ENCODE results near the gene PRKN. TPM values are rescaled to one million over a fixed set of nuclear protein-coding genes. Genes with fewer than 3 reads are reported as not detected.

The PRKN gene
- total and polyA plus RNA-seq, 8 donors, result 0.82 to 7.2 (median 2.9) TPM

GRCh38 chr6:162307865-162308264, 419.7 kb downstream of the PRKN start:
- H3K36me3 ChIP-seq, result no peaks in the 10 kb centered on the region
- no peak for ATAC-seq
- no peaks in the 10 kb centered on the region for H3K4me1 ChIP-seq
- H3K9me3 ChIP-seq, result no peaks in the 10 kb centered on the region
- intact Hi-C loops (cut with DNase I), result no loop called here
- TF ChIP-seq CTCF (IDR thresholded peaks at IDR 0.05), result no peak
- WGBS, 2 donors, result 82 to 84% methylated on average over 5 of the region's 5 CpGs
- H3K4me3 ChIP-seq, result no peak overlapping the region
- H3K27ac ChIP-seq, result no peak overlapping the region
- FAIRE-seq, result no peak
- no peak for DNase-seq
- H3K27me3 ChIP-seq, result no peaks in the 10 kb centered on the region

- H3K36me3 ChIP-seq, result no peaks in the 10 kb centered on the region
- H3K9me3 ChIP-seq, result no peaks in the 10 kb centered on the region
- FAIRE-seq (no peak), ATAC-seq (no peak), DNase-seq (no peak)
- no peaks in the 10 kb centered on the region for H3K27me3 ChIP-seq
- no peak overlapping the region for H3K27ac ChIP-seq
- intact Hi-C loops (cut with DNase I), result no loop called here
- WGBS, 2 donors, result 94 to 95% methylated on average over 7 of the region's 7 CpGs
- TF ChIP-seq CTCF (IDR thresholded peaks at IDR 0.05), result no peak
- no peaks in the 10 kb centered on the region for H3K4me1 ChIP-seq
- H3K4me3 ChIP-seq, result no peak overlapping the region
Measured at GRCh38 chr6:162306616-162307015, 420.9 kb downstream of the PRKN start.

GRCh38 chr6:162301128-162301527, 426.4 kb downstream of the PRKN start:
- no peak for TF ChIP-seq CTCF (IDR thresholded peaks at IDR 0.05)
- WGBS, 2 donors, result 85 to 87% methylated on average over 6 of the region's 6 CpGs
- intact Hi-C loops (cut with DNase I), result no loop called here
- Histone ChIP-seq H3K9me3 (no peaks in the 10 kb centered on the region), H3K27me3 (no peaks in the 10 kb centered on the region), H3K4me3 (no peak overlapping the region), H3K36me3 (no peaks in the 10 kb centered on the region), H3K4me1 (no peaks in the 10 kb centered on the region), H3K27ac (no peak overlapping the region)
- FAIRE-seq (no peak), ATAC-seq (no peak), DNase-seq (no peak)

GRCh38 chr6:162294029-162294428, 433.5 kb downstream of the PRKN start:
- Histone ChIP-seq H3K36me3 (no peaks in the 10 kb centered on the region), H3K4me3 (no peak overlapping the region), H3K9me3 (no peaks in the 10 kb centered on the region), H3K27me3 (no peaks in the 10 kb centered on the region), H3K4me1 (no peaks in the 10 kb centered on the region), H3K27ac (no peak overlapping the region)
- no peak for DNase-seq
- FAIRE-seq, result no peak
- intact Hi-C loops (cut with DNase I), result no loop called here
- WGBS, 2 donors, result 30 to 45% methylated on average over 4 of the region's 4 CpGs
- no peak for TF ChIP-seq CTCF (IDR thresholded peaks at IDR 0.05)
- no peak for ATAC-seq

- Histone ChIP-seq H3K4me3 (no peak overlapping the region), H3K27ac (no peak overlapping the region), H3K4me1 (no peaks in the 10 kb centered on the region), H3K36me3 (no peaks in the 10 kb centered on the region), H3K9me3 (no peaks in the 10 kb centered on the region), H3K27me3 (no peaks in the 10 kb centered on the region)
- DNase-seq (no peak), FAIRE-seq (no peak), ATAC-seq (no peak)
- TF ChIP-seq CTCF (IDR thresholded peaks at IDR 0.05), result no peak
- 81 to 84% methylated on average over 2 of the region's 2 CpGs for WGBS, 2 donors
- intact Hi-C loops (cut with DNase I), result no loop called here
Measured at GRCh38 chr6:162292915-162293314, 434.7 kb downstream of the PRKN start.

Measured in pancreas (tissue), 10 donors.